Endometrial microvascular endothelial cells (primary cell): ENCODE measurements around the gene PYCR2. TPM values are rescaled to one million over a fixed set of nuclear protein-coding genes. Genes with fewer than 3 reads are reported as not detected.

Experiments
- in situ Hi-C: cut with HindIII; loops from 2 replicates; pipeline ENCODE4 v1.10.0; 2017; ENCODE audit warnings: low sequenced_read_pairs, low pct_unique_long_range_greater_than_20kb; ENCODE audit errors: inconsistent ontology term
- total RNA-seq: library from RNA; depleted of rRNA; stranded (reverse); fragments of >200 nt; gene quantifications from one replicate; pipeline ENCODE4 v1.2.3, GENCODE V29; 2015; ENCODE audit errors: inconsistent ontology term

The PYCR2 gene
- total RNA-seq, 1 donor from 2014 or later: 57.2 TPM

GRCh38 chr1:225882694-225883615 is 41.1 kb downstream of the PYCR2 start:
- in situ Hi-C loops: no loop called here

DNA sequence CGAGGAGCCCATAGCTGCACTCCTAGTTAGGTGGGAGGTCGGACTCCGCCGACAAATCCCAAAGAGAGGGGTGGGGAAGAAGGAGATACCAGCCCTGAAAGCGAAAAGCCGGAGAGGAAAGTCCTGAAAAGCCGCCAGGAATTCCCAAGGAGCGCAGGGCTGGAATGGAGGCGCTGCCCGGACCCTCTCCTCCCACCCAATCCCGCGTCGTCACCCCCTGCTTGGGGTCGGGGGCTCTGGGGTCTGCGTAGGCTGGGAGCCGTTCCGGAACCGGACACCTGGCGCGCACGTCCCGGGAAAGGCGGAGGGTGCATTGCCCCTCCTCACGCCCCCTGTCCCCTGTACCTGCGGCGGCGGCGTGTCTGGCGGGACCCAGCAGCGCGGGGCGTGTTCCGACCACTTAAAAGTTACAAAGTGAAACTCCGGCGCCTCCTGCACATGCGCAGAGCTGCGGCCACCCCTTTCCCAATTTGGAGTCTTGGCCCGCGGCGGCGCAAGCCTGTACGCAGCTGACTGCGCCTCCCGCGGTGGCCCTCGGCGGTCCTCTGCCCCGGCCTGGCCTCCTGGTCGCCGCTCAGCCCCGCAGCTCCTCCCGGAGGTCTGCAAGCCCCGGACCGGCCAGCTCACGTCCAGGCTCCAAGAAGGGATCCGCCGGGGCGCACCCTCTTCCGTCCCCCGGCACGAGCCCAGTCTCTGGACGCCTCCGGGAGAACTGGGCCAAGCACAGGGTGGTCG is 41.9 kb downstream of the PYCR2 start, which contains the start of gene TMEM63A:
TMEM63A (minus strand) TSS at position 422 of the 735 bp plus-strand sequence. CDS start 4,800 bp downstream, outside the sequence.
- in situ Hi-C loops: no loop called here

DNA sequence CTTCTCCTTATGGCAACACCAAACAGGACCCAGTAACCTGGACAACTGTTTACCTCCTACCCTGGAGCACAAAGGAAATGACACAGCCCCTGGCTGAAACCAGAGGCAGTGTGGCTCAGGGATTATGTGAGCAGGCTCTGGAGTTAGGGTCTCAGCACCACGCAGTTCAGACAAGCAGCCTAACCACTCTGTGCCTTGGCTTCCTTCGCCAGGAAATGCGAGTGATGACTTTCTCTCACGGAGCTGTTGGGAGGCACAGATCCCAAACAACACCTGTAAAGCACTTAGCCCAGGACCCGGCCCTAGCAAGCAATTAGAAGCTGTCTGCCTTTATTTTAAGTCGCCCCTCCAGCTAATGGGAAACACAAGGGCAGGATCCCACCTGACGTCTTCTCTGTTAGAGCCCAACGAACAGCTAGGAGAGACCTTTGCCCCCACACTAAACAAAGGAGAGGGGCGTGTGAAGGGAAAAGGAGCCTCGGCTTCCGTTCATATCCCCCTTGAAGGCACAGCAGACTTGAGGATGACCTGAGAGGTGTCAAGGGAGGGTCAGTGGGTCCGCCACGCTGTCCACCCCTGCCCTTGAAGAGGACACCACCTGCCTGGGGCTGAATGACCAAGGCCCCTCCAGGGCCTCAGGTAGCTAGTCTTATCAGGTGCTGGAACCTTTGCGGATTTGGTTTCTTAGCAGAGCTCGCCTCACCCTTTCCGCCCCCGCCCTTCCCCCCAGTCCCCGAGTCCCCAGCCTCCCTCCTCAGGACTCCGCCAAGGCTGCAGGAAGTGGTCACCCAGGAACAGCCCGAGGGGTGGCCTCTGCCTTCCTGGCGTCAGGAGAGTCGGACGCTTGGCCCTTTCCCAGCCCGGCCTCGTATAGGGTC is 42.7 kb downstream of the PYCR2 start:
- in situ Hi-C loops: no loop called here

- in situ Hi-C loops: no loop called here
These were observed 43.4 kb downstream of the PYCR2 start for GRCh38 chr1:225880636-225881035.

GRCh38 chr1:225880222-225880588 is 43.8 kb downstream of the PYCR2 start:
- in situ Hi-C loops: no loop called here

DNA sequence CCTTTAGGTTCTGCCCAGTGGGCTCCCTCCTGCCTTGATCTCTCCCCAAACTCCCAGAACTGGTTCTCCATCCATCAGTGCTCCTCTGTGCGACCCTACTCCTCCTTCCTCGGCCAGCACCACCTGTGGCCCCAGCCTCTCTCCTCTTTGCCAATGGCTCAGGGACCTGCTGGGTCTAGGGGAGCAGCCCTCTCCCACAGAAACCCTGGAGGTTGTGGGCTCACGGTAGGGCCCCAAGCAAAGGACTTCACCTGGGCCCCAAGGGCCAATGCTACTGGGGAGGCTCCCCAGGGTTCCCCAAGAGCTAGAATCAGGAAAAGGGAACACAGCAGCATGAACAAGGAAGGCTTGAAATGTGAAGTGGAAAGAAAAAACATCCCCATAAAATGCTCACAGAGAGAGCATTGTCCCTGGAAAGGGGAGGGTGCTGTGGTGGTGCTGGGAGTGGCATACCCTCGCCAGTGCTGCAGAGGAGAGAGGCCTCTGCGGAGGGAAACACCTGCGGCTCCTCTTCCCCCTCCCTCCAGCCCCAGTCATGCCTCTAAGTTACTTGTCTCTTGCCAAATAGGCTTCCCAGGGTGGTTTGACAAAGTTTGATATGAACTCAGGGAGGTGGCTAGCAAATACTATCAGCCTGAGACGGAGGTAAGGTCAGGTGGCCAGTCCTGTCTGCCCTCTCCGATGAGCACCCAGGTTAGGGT is 44.4 kb downstream of the PYCR2 start:
- in situ Hi-C loops: no loop called here

DNA sequence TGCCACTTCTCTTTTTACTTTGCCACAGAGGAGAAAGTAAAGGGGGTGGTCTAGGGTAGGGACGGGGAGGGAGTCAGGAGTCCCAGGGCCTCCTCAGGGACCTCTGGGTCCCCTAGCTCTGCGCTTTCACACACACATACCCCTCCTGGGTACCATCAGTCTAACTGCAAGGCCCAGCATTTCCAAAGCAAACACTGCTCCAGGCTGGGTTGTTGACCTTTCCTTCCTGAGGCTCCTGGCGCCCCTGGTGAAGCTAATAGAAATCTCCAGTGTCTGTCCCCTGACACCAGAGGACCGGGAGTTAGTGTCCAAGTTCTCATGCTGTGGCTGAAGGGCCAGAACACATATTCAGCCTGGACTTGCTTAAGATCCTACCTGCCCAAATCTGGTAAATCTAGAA is 45.8 kb downstream of the PYCR2 start:
- in situ Hi-C loops: no loop called here

DNA sequence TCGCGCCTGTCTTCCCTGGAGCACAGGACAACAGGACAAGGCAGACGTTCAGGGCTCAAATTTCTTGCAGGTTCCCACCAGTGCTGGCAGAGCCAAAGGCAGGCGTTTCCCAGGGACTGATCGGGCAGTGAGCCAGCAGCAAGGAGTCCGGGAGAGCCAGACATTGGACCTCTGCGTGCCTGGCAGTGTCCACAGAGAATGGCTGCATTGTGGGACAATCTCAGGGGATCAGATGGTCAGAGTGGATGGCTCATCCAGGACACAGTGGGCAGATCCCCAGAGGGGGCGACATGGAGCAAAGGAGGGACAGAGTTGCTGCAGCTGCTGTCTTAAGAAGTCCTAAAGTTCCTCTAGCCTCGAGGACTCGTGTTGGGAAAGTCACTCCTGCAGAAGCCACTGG is 46.5 kb downstream of the PYCR2 start:
- in situ Hi-C loops: no loop called here

- in situ Hi-C loops: no loop called here
These were observed 47.0 kb downstream of the PYCR2 start for GRCh38 chr1:225876900-225877510.

GRCh38 chr1:225875044-225875815 is 48.8 kb downstream of the PYCR2 start:
- in situ Hi-C loops: no loop called here

DNA sequence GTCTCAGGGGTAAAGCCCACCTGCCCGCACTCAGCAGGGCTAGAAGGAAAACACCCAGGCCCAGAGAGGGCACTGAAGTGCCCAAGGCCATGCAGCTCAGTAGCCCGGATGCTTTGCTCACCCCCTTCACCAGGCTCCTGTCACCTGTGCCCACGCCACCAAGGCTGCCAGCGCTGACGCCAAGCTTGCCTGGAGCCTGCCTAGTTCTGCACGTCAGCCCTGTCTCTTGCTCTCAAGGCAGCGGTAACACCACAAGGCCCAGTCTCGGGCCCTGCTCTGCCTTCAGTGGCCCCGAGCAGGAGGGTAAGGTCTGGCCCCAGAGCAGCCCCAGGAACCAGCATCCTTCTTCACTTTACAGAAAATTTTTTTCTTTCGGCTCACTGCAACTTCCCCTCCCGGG is 49.6 kb downstream of the PYCR2 start:
- in situ Hi-C loops: no loop called here

DNA sequence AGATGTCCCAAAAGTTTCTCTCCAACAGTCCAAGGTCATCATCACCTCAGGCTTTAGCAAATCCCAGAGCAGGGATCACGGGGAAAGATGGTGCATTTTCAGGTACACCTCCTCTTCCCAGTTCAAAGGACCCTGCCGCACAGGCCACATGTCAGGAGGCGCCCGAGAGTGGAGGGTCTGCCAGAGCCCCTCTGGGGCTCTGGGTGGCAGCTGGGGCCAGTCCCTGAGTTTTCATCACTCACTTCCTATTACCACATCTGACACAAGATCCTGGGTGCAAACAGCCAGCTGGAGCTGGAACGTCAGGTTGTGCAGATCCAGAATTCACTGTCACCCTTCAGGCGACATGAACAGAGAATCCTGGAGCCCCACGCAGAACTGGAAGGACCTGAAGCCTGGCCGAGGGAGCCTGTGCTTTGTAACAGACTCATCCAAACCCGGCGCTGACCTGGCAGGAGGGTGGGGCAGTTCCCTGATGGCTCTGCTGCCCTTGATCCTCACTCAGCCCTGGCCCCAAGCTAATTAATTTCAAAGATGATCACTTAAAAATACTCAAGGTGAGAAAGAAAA is 50.7 kb downstream of the PYCR2 start:
- in situ Hi-C loops: no loop called here

DNA sequence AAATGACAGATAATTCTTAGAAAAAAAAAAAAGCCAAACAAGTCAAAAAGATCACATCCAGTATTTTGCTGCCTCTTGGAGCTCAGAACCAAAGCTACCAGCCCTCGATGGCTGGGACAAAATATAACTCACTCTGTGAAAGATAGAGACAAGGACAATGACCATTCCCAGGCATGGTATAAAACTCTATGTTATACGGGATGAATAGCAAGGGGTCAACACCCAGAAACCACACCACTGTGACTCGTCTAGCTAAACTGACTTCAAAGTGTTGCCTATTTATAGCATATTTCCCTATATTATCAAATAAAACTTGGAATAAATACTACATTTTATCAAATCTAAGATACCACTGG is 52.0 kb downstream of the PYCR2 start:
- in situ Hi-C loops: no loop called here

DNA sequence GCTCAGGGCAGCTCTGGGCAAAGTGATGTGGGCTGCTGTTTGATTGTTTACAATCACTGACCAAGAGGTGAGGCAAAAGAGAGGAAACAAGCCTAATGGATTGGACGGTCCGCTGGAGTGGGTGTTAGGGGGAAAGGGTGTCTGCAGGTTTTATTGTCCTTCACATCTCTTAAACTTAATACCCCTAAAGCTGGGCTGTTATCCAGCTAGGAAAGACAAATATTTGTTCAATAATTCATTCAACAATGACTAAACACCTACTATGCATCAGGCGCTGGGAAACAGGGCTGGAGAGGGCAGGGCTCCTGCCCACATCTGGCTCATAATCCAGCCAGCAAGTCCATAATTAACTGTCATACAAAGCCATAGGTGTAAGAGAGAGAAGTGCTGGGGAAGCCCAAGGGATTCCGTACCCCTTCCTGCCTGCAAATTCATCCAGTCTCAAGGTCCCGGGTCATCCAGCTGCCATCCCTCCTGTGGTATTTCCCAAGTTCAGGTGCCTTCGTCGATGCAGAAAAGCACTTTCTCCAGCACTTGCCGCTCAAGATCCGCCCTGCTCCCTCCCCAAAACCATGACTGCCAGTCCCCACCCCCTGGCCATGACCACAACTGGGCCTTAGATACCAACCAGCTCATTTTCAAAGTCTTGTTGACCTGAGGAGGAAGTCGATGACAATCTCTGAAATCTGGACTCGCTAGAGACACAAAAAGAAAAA is 52.5 kb downstream of the PYCR2 start:
- in situ Hi-C loops: no loop called here

- in situ Hi-C loops: no loop called here
These were observed 53.1 kb downstream of the PYCR2 start for GRCh38 chr1:225870911-225871310.
